Activated CD4-positive, alpha-beta T cell treated with anti-CD3 and anti-CD28 coated beads, Interleukin-2, amount 10 ng/mL, durations not matched to agents 7 days and 5 days (primary cell): ENCODE measurements around the gene ANKHD1. TPM values are rescaled to one million over a fixed set of nuclear protein-coding genes. Genes with fewer than 3 reads are reported as not detected.

Experiments used
- CTCF ChIA-PET: fragments of 350-600 bp; sonication (Branson Sonifier 250); formaldehyde crosslinking; loops from one replicate; lab custom pipeline; 2021; ENCODE audit warnings: antibody characterized with exemption; lab: Charles Lee
- POLR2A ChIA-PET: fragments of 350-600 bp; sonication (Branson Sonifier 250); formaldehyde crosslinking; loops from one replicate; lab custom pipeline; 2021; ENCODE audit warnings: antibody characterized with exemption; lab: Charles Lee
- DNase-seq: peaks from one replicate; pipeline ENCODE4 v3.0.0-alpha.2; 2020
- H3K27ac Mint-ChIP-seq: one replicate; pipeline ENCODE4 v1.8.0; 2021; ENCODE audit warnings: mild to moderate bottlenecking, moderate library complexity, mixed read lengths
- H3K27me3 Mint-ChIP-seq: one replicate; pipeline ENCODE4 v1.8.0; 2021; ENCODE audit warnings: mixed read lengths
- H3K36me3 Mint-ChIP-seq: one replicate; pipeline ENCODE4 v1.8.0; 2021; ENCODE audit warnings: low read depth, mixed read lengths
- H3K4me1 Mint-ChIP-seq: one replicate; pipeline ENCODE4 v1.8.0; 2021; ENCODE audit warnings: mixed read lengths
- H3K4me3 Mint-ChIP-seq: one replicate; pipeline ENCODE4 v1.8.0; 2021; ENCODE audit warnings: mild to moderate bottlenecking, moderate library complexity, mixed read lengths
- H3K9me3 Mint-ChIP-seq: one replicate; pipeline ENCODE4 v1.8.0; 2021; ENCODE audit warnings: mixed read lengths
- total RNA-seq, 2 experiments: library from RNA; stranded (reverse); gene quantifications; one replicate each; pipeline ENCODE4 v1.2.3, GENCODE V29; 2021

ANKHD1 gene
- total RNA-seq, 2 experiments from 2014 or later: 118 TPM

GRCh38 chr5:140362875-140363630, 38.6 kb upstream of the ANKHD1 start:
- peak overlapping the region; percentile 61 for H3K4me3 Mint-ChIP-seq
- peak; percentile 86 for DNase-seq
- H3K27me3 Mint-ChIP-seq: peaks cover 5% of the 10 kb centered on the region
- ChIA-PET POLR2A (interaction anchor here (0.6 kb wide), 1 partner anchor 200 kb away, joined by 3 read pairs; no protein-coding TSS in a partner anchor), CTCF (interaction anchor here (0.7 to 5.2 kb wide), 20 partner anchors 8 to 359 kb away, joined by 3 to 33 read pairs (median 4); partner anchors contain the start of genes ANKHD1, CD14 and HBEGF)
- H3K27ac Mint-ChIP-seq: peak overlapping the region; percentile 60
- peaks cover 5% of the 10 kb centered on the region for H3K4me1 Mint-ChIP-seq
- H3K9me3 Mint-ChIP-seq: no peaks in the 10 kb centered on the region
- no peaks in the 10 kb centered on the region for H3K36me3 Mint-ChIP-seq

- CTCF ChIA-PET: interaction anchor here (0.7 to 5.2 kb wide), 22 partner anchors 9 to 358 kb away, joined by 3 to 33 read pairs (median 4); partner anchors contain the start of genes ANKHD1, CD14, HBEGF and IK
- Mint-ChIP-seq H3K27ac (peak overlapping the region; percentile 32), H3K9me3 (no peaks in the 10 kb centered on the region), H3K4me3 (peak overlapping the region; percentile 61), H3K36me3 (no peaks in the 10 kb centered on the region), H3K4me1 (peaks cover 5% of the 10 kb centered on the region), H3K27me3 (peaks cover under 1% of the 10 kb centered on the region)
- POLR2A ChIA-PET: interaction anchor here (0.6 kb wide), 1 partner anchor 199 kb away, joined by 3 read pairs; no protein-coding TSS in a partner anchor
- DNase-seq: no peak
Observed at GRCh38 chr5:140363631-140364471, 37.8 kb upstream of the ANKHD1 start.

- H3K27ac Mint-ChIP-seq: peak overlapping the region; percentile 32
- no peaks in the 10 kb centered on the region for H3K27me3 Mint-ChIP-seq
- ChIA-PET CTCF (interaction anchor here (0.8 to 5.2 kb wide), 7 partner anchors 9 to 356 kb away, joined by 3 to 33 read pairs (median 3); partner anchors contain the start of genes IK and NDUFA2), POLR2A (no interaction called here)
- H3K4me3 Mint-ChIP-seq: no peak overlapping the region
- H3K4me1 Mint-ChIP-seq: peaks cover 5% of the 10 kb centered on the region
- no peaks in the 10 kb centered on the region for H3K36me3 Mint-ChIP-seq
- DNase-seq: no peak
- H3K9me3 Mint-ChIP-seq: no peaks in the 10 kb centered on the region
Observed at GRCh38 chr5:140364472-140364765, 37.2 kb upstream of the ANKHD1 start.

GRCh38 chr5:140365282-140365681, 36.4 kb upstream of the ANKHD1 start:
- H3K4me1 Mint-ChIP-seq: peaks cover 5% of the 10 kb centered on the region
- no peak overlapping the region for H3K4me3 Mint-ChIP-seq
- no peaks in the 10 kb centered on the region for H3K9me3 Mint-ChIP-seq
- no peaks in the 10 kb centered on the region for H3K36me3 Mint-ChIP-seq
- CTCF ChIA-PET: interaction anchor here (1.4 to 5.2 kb wide), 3 partner anchors 9 to 282 kb away, joined by 3 to 33 read pairs (median 5); partner anchors contain the start of genes IK and NDUFA2
- H3K27ac Mint-ChIP-seq: no peak overlapping the region
- POLR2A ChIA-PET: no interaction called here
- DNase-seq: no peak
- no peaks in the 10 kb centered on the region for H3K27me3 Mint-ChIP-seq

GRCh38 chr5:140365941-140366340, 35.7 kb upstream of the ANKHD1 start:
- peaks cover 5% of the 10 kb centered on the region for H3K4me1 Mint-ChIP-seq
- POLR2A ChIA-PET: no interaction called here
- H3K27me3 Mint-ChIP-seq: no peaks in the 10 kb centered on the region
- H3K9me3 Mint-ChIP-seq: no peaks in the 10 kb centered on the region
- H3K36me3 Mint-ChIP-seq: no peaks in the 10 kb centered on the region
- no peak overlapping the region for H3K27ac Mint-ChIP-seq
- CTCF ChIA-PET: interaction anchor here (1.5 to 5.2 kb wide), 3 partner anchors 10 to 122 kb away, joined by 5 to 33 read pairs (median 12); no protein-coding TSS in a partner anchor
- no peak overlapping the region for H3K4me3 Mint-ChIP-seq
- no peak for DNase-seq

GRCh38 chr5:140366589-140367255, 34.9 kb upstream of the ANKHD1 start:
- H3K9me3 Mint-ChIP-seq: no peaks in the 10 kb centered on the region
- no peaks in the 10 kb centered on the region for H3K27me3 Mint-ChIP-seq
- no peaks in the 10 kb centered on the region for H3K36me3 Mint-ChIP-seq
- ChIA-PET POLR2A (no interaction called here), CTCF (interaction anchor here (0.7 to 5.2 kb wide), 6 partner anchors 8 to 122 kb away, joined by 3 to 33 read pairs (median 4); no protein-coding TSS in a partner anchor)
- no peak overlapping the region for H3K27ac Mint-ChIP-seq
- H3K4me1 Mint-ChIP-seq: peaks cover 5% of the 10 kb centered on the region
- H3K4me3 Mint-ChIP-seq: no peak overlapping the region
- DNase-seq: no peak

- peaks cover 5% of the 10 kb centered on the region for H3K4me1 Mint-ChIP-seq
- no peak overlapping the region for H3K27ac Mint-ChIP-seq
- H3K36me3 Mint-ChIP-seq: no peaks in the 10 kb centered on the region
- ChIA-PET POLR2A (no interaction called here), CTCF (interaction anchor here (0.6 to 5.2 kb wide), 7 partner anchors 9 to 517 kb away, joined by 3 to 33 read pairs (median 4); no protein-coding TSS in a partner anchor)
- H3K9me3 Mint-ChIP-seq: no peaks in the 10 kb centered on the region
- no peak for DNase-seq
- no peaks in the 10 kb centered on the region for H3K27me3 Mint-ChIP-seq
- H3K4me3 Mint-ChIP-seq: no peak overlapping the region
Observed at GRCh38 chr5:140367256-140368013, 34.2 kb upstream of the ANKHD1 start.

GRCh38 chr5:140371356-140372151, 30.1 kb upstream of the ANKHD1 start:
- H3K9me3 Mint-ChIP-seq: no peaks in the 10 kb centered on the region
- no peaks in the 10 kb centered on the region for H3K36me3 Mint-ChIP-seq
- no peak for DNase-seq
- no peaks in the 10 kb centered on the region for H3K27me3 Mint-ChIP-seq
- H3K27ac Mint-ChIP-seq: no peak overlapping the region
- ChIA-PET POLR2A (no interaction called here), CTCF (interaction anchor here (1.1 to 3.2 kb wide), 10 partner anchors 8 to 351 kb away, joined by 3 to 18 read pairs (median 7); partner anchors contain the start of genes CD14, HBEGF and SLC4A9)
- no peak overlapping the region for H3K4me3 Mint-ChIP-seq
- peaks cover 4% of the 10 kb centered on the region for H3K4me1 Mint-ChIP-seq

- peak overlapping the region; percentile 33 for H3K27ac Mint-ChIP-seq
- H3K36me3 Mint-ChIP-seq: no peaks in the 10 kb centered on the region
- ChIA-PET CTCF (interaction anchor here (0.6 to 3.2 kb wide), 19 partner anchors 9 to 1127 kb away, joined by 3 to 18 read pairs (median 4); partner anchors contain the start of genes CD14, HBEGF and SLC4A9), POLR2A (no interaction called here)
- DNase-seq: peak; percentile 47
- no peak overlapping the region for H3K4me3 Mint-ChIP-seq
- H3K4me1 Mint-ChIP-seq: peaks cover 4% of the 10 kb centered on the region
- H3K27me3 Mint-ChIP-seq: no peaks in the 10 kb centered on the region
- no peaks in the 10 kb centered on the region for H3K9me3 Mint-ChIP-seq
Observed at GRCh38 chr5:140372971-140373487, 28.6 kb upstream of the ANKHD1 start.

GRCh38 chr5:140381351-140381750, 20.3 kb upstream of the ANKHD1 start:
- Mint-ChIP-seq H3K27me3 (no peaks in the 10 kb centered on the region), H3K36me3 (no peaks in the 10 kb centered on the region), H3K4me1 (peaks cover 10% of the 10 kb centered on the region), H3K9me3 (no peaks in the 10 kb centered on the region), H3K27ac (no peak overlapping the region), H3K4me3 (no peak overlapping the region)
- CTCF ChIA-PET: interaction anchor here (0.7 to 2.4 kb wide), 4 partner anchors 9 to 142 kb away, joined by 3 to 10 read pairs (median 4); partner anchors contain the start of gene ANKHD1
- DNase-seq: no peak
- POLR2A ChIA-PET: no interaction called here
